HEK293T (cell line): ENCODE data around the gene PXN.

Experiments
- ARNT ChIP-seq: fragments of 450-650 bp; IDR thresholded peaks from 2 replicates; pipeline ENCODE4 v1.6.1; 2017; ENCODE audit warnings: mild to moderate bottlenecking
- BHLHE40 ChIP-seq: fragments of 450-650 bp; IDR thresholded peaks from 2 replicates; pipeline ENCODE4 v1.6.1; 2016; ENCODE audit warnings: mild to moderate bottlenecking, moderate library complexity, borderline replicate concordance
- ELF4 ChIP-seq: fragments of 450-650 bp; IDR thresholded peaks from 2 replicates; pipeline ENCODE4 v1.6.1; 2017; ENCODE audit warnings: antibody characterized with exemption
- FOXK2 ChIP-seq: fragments of 450-650 bp; IDR thresholded peaks from 2 replicates; pipeline ENCODE4 v1.6.1; 2016; ENCODE audit warnings: mild to moderate bottlenecking
- FOXM1 ChIP-seq: fragments of 450-650 bp; IDR thresholded peaks from 2 replicates; pipeline ENCODE4 v1.6.1; 2017; ENCODE audit warnings: mild to moderate bottlenecking, borderline replicate concordance
- HDGF ChIP-seq: fragments of 450-650 bp; IDR thresholded peaks from 2 replicates; pipeline ENCODE4 v1.6.1; 2017; ENCODE audit warnings: antibody characterized with exemption, borderline replicate concordance
- NFRKB ChIP-seq: fragments of 450-650 bp; IDR thresholded peaks from 2 replicates; pipeline ENCODE4 v1.6.1; 2016; ENCODE audit warnings: mild to moderate bottlenecking, moderate library complexity
- SP1 ChIP-seq: fragments of 450-650 bp; IDR thresholded peaks from 2 replicates; pipeline ENCODE4 v1.6.1; 2017
- SUZ12 ChIP-seq: fragments of 450-650 bp; IDR thresholded peaks from 2 replicates; pipeline ENCODE4 v1.6.1; 2016; ENCODE audit warnings: mild to moderate bottlenecking
- TARDBP ChIP-seq: fragments of 450-650 bp; IDR thresholded peaks from 2 replicates; pipeline ENCODE4 v1.6.1; 2016
- ZNF384 ChIP-seq: fragments of 450-650 bp; IDR thresholded peaks from 2 replicates; pipeline ENCODE4 v1.6.1; 2016

GRCh38 chr12:120257041-120257821 lies 8.3 kb downstream of the PXN start:
- TF ChIP-seq SUZ12 (no peak), ZNF384 (no peak), NFRKB (no peak), ARNT (no peak), FOXM1 (no peak), ELF4 (no peak), TARDBP (no peak), FOXK2 (no peak), BHLHE40 (no peak), SP1 (no peak), HDGF (no peak)
